ENCODE measurements around the gene LRRC75B.
A peak's percentile ranks its signal among the peaks of the same experiment; 100 is the strongest.
"Not testable (repeated sequence)": the region's sequence is repeated elsewhere in the genome, so short reads cannot be mapped to it uniquely, and the experiment has no call there.

GRCh38 chr22:24629069-24629468, 36.2 kb upstream of the LRRC75B start:
- TF ChIP-seq CTCF (IDR thresholded peaks at IDR 0.05): peak; percentile 53
- not testable (repeated sequence) for TF ChIP-seq TCF7L2 (IDR thresholded peaks at IDR 0.05; ENCODE audit: low read depth, low read length); POLR2AphosphoS5 (IDR thresholded peaks at IDR 0.05; ENCODE audit: low read depth, low read length); REST (IDR thresholded peaks at IDR 0.05; ENCODE audit: insufficient read depth in 1 of 2, low read depth in 2 of 2, low read length in 1 of 2)

Data from Panc1 (cell line).